ENCODE results near the gene EFNA1.

DNA sequence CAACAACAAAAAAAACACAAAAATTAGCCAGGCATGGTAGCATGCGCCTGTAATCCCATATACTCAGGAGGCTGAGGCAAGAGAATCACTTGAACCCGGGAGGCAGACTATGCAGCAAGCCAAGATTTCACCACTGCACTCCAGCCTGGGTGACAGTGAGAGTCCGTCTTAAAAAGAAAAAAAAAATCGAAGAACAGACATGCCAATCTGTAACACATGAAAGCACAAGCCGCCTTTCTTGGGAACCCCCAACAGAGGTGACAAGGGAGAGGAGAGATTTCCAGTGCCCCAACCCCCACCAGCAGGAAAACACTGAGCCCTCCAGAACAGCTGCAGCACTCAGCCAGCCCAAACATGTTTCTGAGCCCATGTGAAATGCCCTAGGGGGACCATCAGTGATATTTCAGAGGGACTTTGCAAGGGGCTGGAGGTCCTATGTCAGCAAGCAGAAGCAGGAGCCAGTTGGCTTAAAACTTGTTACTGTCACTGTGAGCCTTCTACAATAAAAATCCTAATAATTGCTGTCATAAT is 14.2 kb upstream of the EFNA1 start:
- TF ChIP-seq, protein P1, sequence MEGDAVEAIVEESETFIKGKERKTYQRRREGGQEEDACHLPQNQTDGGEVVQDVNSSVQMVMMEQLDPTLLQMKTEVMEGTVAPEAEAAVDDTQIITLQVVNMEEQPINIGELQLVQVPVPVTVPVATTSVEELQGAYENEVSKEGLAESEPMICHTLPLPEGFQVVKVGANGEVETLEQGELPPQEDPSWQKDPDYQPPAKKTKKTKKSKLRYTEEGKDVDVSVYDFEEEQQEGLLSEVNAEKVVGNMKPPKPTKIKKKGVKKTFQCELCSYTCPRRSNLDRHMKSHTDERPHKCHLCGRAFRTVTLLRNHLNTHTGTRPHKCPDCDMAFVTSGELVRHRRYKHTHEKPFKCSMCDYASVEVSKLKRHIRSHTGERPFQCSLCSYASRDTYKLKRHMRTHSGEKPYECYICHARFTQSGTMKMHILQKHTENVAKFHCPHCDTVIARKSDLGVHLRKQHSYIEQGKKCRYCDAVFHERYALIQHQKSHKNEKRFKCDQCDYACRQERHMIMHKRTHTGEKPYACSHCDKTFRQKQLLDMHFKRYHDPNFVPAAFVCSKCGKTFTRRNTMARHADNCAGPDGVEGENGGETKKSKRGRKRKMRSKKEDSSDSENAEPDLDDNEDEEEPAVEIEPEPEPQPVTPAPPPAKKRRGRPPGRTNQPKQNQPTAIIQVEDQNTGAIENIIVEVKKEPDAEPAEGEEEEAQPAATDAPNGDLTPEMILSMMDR (conservative IDR thresholded peaks at IDR 0.05; ENCODE audit: low read depth, low read length) = no peak
- TF ChIP-seq EZH2 (IDR thresholded peaks at IDR 0.05; ENCODE audit: low read length, unreplicated experiment) (no peak), EZH2phosphoT487 (IDR thresholded peaks at IDR 0.05; ENCODE audit: borderline replicate concordance, low read length) (no peak)

Measured in PC-3 (cell line).